ENCODE results near the gene SPEM3.

Gene SPEM3

DNA sequence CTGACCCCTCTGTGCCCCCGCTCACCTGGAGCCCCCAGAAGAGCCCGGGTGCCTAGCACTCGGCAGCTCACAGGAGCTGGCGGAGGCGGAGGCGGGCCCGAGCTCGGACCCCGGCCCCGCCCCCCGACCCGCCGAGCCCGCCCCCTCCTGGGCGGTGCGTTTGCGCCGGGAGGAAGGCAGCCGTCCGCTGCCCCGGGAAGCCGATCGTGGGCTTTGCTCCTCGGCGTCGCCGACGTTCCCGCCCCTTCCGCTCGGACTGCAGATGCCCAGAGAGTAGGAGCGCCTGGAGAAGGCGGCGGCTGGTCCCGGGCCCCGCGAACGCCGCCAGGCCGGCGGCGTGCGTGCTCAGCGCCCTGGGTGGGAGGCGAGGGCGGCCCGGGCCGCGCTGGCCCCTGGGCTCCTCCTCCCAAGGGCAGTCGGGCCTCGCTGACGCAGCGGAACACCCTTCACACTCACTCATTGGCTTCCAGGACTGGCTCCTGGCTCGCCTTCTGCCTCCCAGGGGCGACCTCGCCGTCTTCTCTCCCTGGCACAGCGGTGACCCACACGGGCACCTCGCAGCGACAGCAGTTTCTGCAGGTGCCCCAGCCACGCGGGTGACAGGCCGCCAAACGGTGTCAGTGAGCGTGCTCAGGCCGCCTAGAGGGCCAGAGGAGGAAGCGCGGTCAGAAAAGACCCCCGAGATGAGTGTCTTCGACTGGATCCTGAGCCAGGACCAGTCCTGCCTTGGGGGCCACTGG is 34.0 kb upstream of the SPEM3 start, which contains the start of gene PLSCR3:
PLSCR3 (minus strand) TSS at position 74 of the 740 bp plus-strand sequence. CDS start 415 bp downstream, outside the sequence.
- H3K27ac ChIP-seq, result peak within 1 kb of the TSS; percentile 82
- peak; percentile 20; the same call in 1 of the 2 replicates for TF ChIP-seq ZFX (IDR thresholded peaks at IDR 0.05)
- TF ChIP-seq, protein P1, sequence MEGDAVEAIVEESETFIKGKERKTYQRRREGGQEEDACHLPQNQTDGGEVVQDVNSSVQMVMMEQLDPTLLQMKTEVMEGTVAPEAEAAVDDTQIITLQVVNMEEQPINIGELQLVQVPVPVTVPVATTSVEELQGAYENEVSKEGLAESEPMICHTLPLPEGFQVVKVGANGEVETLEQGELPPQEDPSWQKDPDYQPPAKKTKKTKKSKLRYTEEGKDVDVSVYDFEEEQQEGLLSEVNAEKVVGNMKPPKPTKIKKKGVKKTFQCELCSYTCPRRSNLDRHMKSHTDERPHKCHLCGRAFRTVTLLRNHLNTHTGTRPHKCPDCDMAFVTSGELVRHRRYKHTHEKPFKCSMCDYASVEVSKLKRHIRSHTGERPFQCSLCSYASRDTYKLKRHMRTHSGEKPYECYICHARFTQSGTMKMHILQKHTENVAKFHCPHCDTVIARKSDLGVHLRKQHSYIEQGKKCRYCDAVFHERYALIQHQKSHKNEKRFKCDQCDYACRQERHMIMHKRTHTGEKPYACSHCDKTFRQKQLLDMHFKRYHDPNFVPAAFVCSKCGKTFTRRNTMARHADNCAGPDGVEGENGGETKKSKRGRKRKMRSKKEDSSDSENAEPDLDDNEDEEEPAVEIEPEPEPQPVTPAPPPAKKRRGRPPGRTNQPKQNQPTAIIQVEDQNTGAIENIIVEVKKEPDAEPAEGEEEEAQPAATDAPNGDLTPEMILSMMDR (conservative IDR thresholded peaks at IDR 0.05), result no peak; the same call in 1 of the 2 replicates

DNA sequence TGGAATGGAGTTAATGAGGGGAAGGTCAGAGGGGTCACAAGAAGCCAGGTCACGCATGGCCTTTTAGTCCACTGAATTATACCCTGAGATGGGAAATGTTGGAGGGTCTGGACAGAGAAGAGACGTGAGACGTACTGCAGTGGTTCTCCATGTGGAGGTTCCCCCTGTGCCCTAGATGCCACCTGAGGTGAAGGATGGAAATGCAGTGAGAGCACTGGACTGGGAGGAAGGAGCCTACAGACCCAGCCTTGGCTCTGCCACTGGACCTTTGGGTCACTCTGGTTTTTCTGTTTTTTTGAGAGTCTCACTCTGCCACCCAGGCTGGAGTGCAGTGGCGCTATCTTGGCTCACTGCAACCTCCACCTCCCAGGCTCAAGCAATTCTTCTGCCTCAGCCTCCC is 32.5 kb upstream of the SPEM3 start:
- no peak overlapping the region for H3K27ac ChIP-seq
- TF ChIP-seq, protein P1 (conservative IDR thresholded peaks at IDR 0.05), result no peak
- TF ChIP-seq ZFX (IDR thresholded peaks at IDR 0.05), result no peak

- no peak for TF ChIP-seq ZFX (IDR thresholded peaks at IDR 0.05)
- TF ChIP-seq, protein P1 (conservative IDR thresholded peaks at IDR 0.05), result no peak
- H3K27ac ChIP-seq, result no peak overlapping the region
Observed at GRCh38 chr17:7398612-7399011, 30.0 kb upstream of the SPEM3 start.

DNA sequence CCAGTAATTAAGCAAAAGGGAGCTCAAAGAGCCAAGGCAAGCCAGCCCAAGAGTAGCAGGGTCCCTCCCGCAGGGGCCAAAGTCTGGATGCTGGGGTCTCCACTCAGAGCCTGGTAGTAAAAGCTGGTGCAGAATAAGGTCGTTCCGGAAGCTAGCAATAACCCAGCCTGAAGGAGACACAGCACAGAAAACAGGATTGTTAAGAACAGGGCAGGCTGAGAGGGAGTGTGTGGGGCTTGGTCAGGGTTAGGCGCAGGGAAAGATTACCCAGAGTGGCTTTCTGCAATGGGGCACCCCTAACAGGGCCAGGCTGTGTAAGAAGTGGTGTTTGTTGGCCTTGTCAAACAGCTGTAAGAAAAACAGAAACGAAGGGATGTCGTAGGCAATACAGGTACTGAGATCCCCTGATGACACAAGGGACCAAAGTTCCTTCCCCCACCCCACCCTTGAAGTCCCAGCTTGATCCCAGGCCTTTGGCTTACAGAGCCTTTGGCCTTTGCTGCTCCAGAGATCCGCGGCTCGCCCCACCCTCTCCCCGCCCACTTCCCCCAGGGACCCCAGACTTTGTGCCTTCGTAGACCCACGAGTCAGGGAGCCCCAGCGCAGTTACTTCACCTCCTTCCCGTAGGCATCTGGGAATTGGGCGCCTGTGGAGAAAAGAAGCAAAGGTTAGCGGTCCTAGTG is 25.5 kb upstream of the SPEM3 start:
- TF ChIP-seq ZFX (IDR thresholded peaks at IDR 0.05), result no peak
- TF ChIP-seq, protein P1 (conservative IDR thresholded peaks at IDR 0.05), result no peak
- peak overlapping the region; percentile 86 for H3K27ac ChIP-seq

DNA sequence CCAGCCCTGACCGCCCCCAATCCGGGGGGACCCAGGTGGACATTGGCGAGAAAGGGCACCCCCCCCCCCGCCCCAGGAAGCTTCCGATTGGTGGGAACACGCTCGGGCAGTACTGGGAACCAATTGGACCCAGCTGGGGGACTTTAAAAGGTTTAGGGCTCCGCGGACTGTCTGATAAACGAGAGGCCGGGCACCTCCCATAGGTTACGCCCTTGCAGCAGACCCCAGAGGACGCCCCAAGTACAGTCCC is 25.0 kb upstream of the SPEM3 start:
- TF ChIP-seq ZFX (IDR thresholded peaks at IDR 0.05), result 0 out of 2 replicates have a peak, but pooled peaks have one; percentile 13
- TF ChIP-seq, protein P1 (conservative IDR thresholded peaks at IDR 0.05), result no peak
- H3K27ac ChIP-seq, result peak overlapping the region; percentile 86

- peak within 1 kb of the TSS; percentile 86 for H3K27ac ChIP-seq
- TF ChIP-seq, protein P1 (conservative IDR thresholded peaks at IDR 0.05), result no peak
- no peak for TF ChIP-seq ZFX (IDR thresholded peaks at IDR 0.05)
Observed at GRCh38 chr17:7403977-7404736, 24.5 kb upstream of the SPEM3 start, which contains the start of gene TMEM256. TMEM256 (minus strand) TSS chr17:7404097; CDS start chr17:7404084, 13 bp downstream.

Measured in C4-2B (cell line).